Suprapubic skin (tissue), 3 donors: ENCODE data around the gene TK2.

Experiments used
- POLR2A ChIP-seq, 2 donors: fragments of 450-650 bp; IDR thresholded peaks; one replicate each; pipeline ENCODE4 v1.6.1; 2017; ENCODE audit warnings: antibody characterized with exemption in 2 of 2, mild to moderate bottlenecking in 2 of 2, moderate library complexity in 2 of 2
- TF ChIP-seq, protein P1 (sequence below), 2 donors: fragments of 200-600 bp in 1 of 2; fragments of 450-650 bp in 1 of 2; sonication (generic) in 1 of 2; IDR thresholded peaks; one replicate each; pipeline ENCODE4 v1.5.1; 2016 to 2019; ENCODE audit warnings: antibody characterized with exemption in 2 of 2, mild to moderate bottlenecking in 1 of 2, moderate library complexity in 1 of 2

DNA sequence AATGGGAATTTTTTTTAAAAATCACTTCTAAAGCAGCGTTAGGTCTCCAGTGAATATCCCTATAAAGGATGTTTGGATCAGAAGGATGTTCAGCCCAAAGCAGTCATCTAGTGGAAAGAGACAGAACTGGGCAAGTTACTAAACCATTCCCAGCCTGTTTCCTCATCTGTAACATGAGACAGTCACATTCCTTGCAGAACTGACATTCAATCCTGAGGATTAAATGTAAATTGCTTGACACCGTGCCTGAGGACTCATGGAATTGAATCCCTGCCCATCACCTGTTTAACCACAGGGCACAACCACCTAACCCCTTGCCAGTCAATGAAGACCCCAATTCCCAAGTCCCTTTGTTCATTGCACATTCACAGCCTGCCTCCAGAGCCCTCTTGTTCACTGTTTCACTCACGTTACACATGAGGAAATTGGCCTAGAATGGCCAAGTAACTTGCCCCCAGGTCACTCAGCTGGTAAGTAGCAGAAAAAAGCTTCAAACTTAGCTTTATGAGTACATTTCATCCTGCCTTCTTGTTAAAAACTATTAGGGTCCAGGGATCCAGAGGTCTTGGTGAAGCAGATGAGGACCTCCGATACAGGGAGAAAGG is 30.8 kb upstream of the TK2 start:
- TF ChIP-seq, protein P1, sequence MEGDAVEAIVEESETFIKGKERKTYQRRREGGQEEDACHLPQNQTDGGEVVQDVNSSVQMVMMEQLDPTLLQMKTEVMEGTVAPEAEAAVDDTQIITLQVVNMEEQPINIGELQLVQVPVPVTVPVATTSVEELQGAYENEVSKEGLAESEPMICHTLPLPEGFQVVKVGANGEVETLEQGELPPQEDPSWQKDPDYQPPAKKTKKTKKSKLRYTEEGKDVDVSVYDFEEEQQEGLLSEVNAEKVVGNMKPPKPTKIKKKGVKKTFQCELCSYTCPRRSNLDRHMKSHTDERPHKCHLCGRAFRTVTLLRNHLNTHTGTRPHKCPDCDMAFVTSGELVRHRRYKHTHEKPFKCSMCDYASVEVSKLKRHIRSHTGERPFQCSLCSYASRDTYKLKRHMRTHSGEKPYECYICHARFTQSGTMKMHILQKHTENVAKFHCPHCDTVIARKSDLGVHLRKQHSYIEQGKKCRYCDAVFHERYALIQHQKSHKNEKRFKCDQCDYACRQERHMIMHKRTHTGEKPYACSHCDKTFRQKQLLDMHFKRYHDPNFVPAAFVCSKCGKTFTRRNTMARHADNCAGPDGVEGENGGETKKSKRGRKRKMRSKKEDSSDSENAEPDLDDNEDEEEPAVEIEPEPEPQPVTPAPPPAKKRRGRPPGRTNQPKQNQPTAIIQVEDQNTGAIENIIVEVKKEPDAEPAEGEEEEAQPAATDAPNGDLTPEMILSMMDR (IDR thresholded peaks at IDR 0.05): no peak
- TF ChIP-seq POLR2A (IDR thresholded peaks at IDR 0.05): no peak
